Measurements from ENCODE around the gene FHL5.
A peak's percentile ranks its signal among the peaks of the same experiment; 100 is the strongest.

FHL5 gene

GRCh38 chr6:96570053-96570452 is 7.1 kb downstream of the FHL5 start:
- no peak for TF ChIP-seq ZNF274 (IDR thresholded peaks at IDR 0.05; ENCODE audit: low read depth, low read length)
- no peak overlapping the region for H3K4me3 ChIP-seq (ENCODE audit: low read length)

DNA sequence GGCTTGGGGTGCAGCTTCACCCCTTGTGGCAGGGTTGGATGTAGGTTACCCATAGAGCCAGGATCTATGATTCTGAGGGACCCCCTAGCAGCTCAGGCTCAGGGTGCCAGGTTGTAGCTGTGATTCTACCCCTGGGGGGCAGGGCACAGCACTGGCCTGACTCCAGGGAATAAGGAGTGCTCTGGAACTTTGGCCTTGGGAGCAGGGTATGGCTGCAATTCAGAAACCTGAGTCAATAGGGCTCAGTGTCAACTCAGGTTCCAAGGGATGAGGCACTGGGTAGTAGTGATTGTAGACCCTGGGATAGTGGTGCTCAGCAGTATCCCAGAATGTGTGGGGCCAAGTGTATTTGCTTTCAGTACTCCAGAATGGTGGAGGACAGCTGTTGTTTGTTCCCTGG is 8.6 kb downstream of the FHL5 start:
- TF ChIP-seq ZNF274 (IDR thresholded peaks at IDR 0.05; ENCODE audit: low read depth, low read length) = no peak
- H3K4me3 ChIP-seq (ENCODE audit: low read length) = no peak overlapping the region

DNA sequence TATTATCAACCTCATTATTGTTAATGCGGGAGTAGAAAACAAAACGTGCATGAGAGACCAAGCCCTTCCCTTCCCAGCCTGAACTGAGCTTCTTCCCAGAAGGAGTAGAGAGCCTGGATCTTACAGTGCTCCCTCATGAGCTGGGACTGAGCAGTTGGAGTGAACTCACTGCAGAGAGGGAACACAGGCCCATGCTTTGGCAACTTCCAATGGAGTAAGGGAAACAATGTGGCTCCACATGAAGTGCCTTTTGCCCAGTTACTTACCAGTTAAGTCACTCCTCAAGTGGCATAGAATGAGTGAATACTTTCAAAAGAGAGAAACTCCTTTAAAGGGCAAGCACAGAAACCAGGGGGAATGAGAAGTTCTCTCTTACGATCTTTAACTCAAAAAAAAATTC is 12.4 kb downstream of the FHL5 start:
- TF ChIP-seq ZNF274 (IDR thresholded peaks at IDR 0.05; ENCODE audit: low read depth, low read length) = no peak
- no peak overlapping the region for H3K4me3 ChIP-seq (ENCODE audit: low read length)

DNA sequence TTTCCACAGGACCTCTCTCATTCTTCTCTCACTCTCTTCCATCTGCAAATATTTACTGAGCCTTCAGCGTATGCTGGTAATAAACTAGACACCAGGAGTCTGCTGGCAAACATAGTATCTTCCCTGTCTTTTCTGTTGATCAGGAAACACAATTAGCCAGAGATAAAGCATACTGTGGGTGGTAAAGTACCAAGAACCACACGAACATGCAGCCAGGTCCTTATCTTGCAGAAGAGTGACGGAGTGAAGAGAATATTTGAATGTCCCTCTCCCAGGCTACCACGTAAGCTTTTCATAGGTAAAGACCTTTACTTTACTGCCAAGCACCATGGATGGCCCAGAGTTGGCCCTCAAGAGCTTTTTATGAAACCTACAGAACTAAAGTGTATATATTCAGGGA is 13.3 kb downstream of the FHL5 start:
- TF ChIP-seq ZNF274 (IDR thresholded peaks at IDR 0.05; ENCODE audit: low read depth, low read length) = no peak
- H3K4me3 ChIP-seq (ENCODE audit: low read length) = no peak overlapping the region

DNA sequence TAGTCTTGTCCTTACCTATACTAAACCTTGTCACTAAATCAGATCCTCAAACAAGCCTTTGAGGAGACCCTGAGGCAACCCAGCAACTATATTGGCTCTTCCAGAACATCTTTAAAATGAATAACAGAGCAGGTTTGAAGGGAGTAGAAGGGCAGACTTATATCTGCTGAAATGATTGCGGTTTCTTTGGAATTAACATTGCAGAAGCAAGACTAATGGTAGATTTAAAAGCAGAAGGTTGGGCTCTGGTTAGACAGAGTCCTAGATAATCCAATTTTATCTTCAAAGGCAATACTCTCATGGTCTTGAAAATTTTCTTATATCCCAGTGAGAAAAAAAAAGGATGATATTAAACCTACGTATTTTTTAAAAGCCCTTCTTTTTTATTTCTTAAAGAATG is 19.1 kb downstream of the FHL5 start:
- H3K4me3 ChIP-seq (ENCODE audit: low read length) = no peak overlapping the region
- TF ChIP-seq ZNF274 (IDR thresholded peaks at IDR 0.05; ENCODE audit: low read depth, low read length) = no peak

- no peak overlapping the region for H3K4me3 ChIP-seq (ENCODE audit: low read length)
- TF ChIP-seq ZNF274 (IDR thresholded peaks at IDR 0.05; ENCODE audit: low read depth, low read length) = no peak
Observed at GRCh38 chr6:96582436-96582835, 19.5 kb downstream of the FHL5 start.

- H3K4me3 ChIP-seq (ENCODE audit: low read length) = no peak overlapping the region
- TF ChIP-seq ZNF274 (IDR thresholded peaks at IDR 0.05; ENCODE audit: low read depth, low read length) = no peak
Observed at GRCh38 chr6:96604420-96604819, 41.5 kb downstream of the FHL5 start.

- TF ChIP-seq ZNF274 (IDR thresholded peaks at IDR 0.05; ENCODE audit: low read depth, low read length) = no peak
- H3K4me3 ChIP-seq (ENCODE audit: low read length) = no peak overlapping the region
Observed at GRCh38 chr6:96608074-96608473, 45.1 kb downstream of the FHL5 start.

DNA sequence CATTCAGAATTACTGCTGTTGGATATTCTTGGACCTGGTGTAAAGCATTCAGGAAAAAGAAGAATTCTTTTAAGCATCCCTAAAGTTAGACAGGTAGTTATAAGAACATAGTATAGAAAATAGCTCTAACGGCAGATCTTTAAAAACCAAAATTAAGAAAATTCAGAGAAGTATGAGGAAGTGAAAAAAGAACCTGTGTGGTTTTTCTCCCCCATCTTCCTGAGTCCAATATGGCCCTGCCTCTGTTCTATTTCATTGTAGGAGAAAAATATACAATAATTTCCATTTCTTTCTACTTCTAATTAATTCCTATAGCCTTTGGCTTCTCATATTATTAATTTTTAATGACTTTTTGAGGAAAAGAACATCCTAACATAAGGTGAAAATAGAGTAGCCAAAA is 47.1 kb downstream of the FHL5 start:
- no peak for TF ChIP-seq ZNF274 (IDR thresholded peaks at IDR 0.05; ENCODE audit: low read depth, low read length)
- no peak overlapping the region for H3K4me3 ChIP-seq (ENCODE audit: low read length)

- TF ChIP-seq ZNF274 (IDR thresholded peaks at IDR 0.05; ENCODE audit: low read depth, low read length) = no peak
- peak overlapping the region; percentile 32; the same call in 1 of the 2 replicates for H3K4me3 ChIP-seq (ENCODE audit: low read length)
Observed at GRCh38 chr6:96611342-96611991, 48.5 kb downstream of the FHL5 start.

GRCh38 chr6:96613291-96613999 is 50.5 kb downstream of the FHL5 start:
- H3K4me3 ChIP-seq (ENCODE audit: low read length) = no peak overlapping the region
- no peak for TF ChIP-seq ZNF274 (IDR thresholded peaks at IDR 0.05; ENCODE audit: low read depth, low read length)

GRCh38 chr6:96620851-96621250 is 57.9 kb downstream of the FHL5 start:
- H3K4me3 ChIP-seq (ENCODE audit: low read length) = no peak overlapping the region
- no peak for TF ChIP-seq ZNF274 (IDR thresholded peaks at IDR 0.05; ENCODE audit: low read depth, low read length)

- H3K4me3 ChIP-seq (ENCODE audit: low read length) = no peak overlapping the region
- TF ChIP-seq ZNF274 (IDR thresholded peaks at IDR 0.05; ENCODE audit: low read depth, low read length) = no peak
Observed at GRCh38 chr6:96621983-96622382, 59.1 kb downstream of the FHL5 start.

- no peak for TF ChIP-seq ZNF274 (IDR thresholded peaks at IDR 0.05; ENCODE audit: low read depth, low read length)
- H3K4me3 ChIP-seq (ENCODE audit: low read length) = no peak overlapping the region
Observed at GRCh38 chr6:96624957-96625356, 62.0 kb downstream of the FHL5 start.

- H3K4me3 ChIP-seq (ENCODE audit: low read length) = no peak overlapping the region
- TF ChIP-seq ZNF274 (IDR thresholded peaks at IDR 0.05; ENCODE audit: low read depth, low read length) = no peak
Observed at GRCh38 chr6:96626759-96627364, 63.9 kb downstream of the FHL5 start.
